CD4-positive, alpha-beta T cell treated with Interferon gamma for 1 hour (primary cell): ENCODE measurements around the gene RPN1.

Experiments
- DNase-seq: peaks from one replicate; pipeline ENCODE4 v3.0.0-alpha.2; 2020

The RPN1 gene

DNA sequence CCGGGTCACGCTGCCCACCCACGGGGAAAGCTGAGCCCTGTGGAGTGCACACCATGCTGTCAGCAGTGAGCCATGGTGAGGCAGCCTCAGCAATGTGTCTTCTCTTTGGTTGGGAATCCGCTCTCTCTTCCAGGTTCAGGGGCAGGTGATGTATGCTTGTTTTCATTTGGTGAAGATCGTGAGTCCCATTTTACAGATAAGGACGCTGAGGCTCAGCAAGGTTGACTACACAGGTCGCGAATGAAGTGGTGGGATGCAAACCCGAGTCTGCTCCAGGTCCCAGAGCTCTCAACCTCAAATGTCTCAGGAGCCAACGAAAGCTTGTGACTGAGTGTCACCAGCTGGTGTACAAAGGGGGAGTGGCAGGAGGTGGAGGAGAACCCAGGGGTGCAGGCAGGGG is 74.3 kb downstream of the RPN1 start:
- no peak for DNase-seq

DNA sequence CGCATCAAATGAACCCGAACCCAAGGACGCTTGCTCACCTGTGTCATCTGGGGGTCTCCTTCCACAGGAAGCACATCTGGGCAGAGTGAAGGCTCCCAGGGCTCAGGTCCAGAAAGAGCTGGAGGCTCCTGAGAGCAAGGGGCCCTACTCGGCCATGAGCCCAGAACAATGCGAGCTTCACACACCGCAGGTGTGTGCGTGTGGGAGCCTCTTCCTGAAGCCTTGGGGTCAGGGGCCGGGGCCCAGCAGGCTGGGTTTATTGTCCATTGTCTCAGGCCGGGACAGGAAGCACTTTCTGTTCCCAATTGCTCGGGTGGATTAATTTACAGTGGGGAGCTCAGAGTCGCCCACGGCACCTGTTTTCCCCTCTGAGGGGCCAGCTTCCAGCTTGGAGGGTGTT is 74.8 kb downstream of the RPN1 start:
- no peak for DNase-seq

DNA sequence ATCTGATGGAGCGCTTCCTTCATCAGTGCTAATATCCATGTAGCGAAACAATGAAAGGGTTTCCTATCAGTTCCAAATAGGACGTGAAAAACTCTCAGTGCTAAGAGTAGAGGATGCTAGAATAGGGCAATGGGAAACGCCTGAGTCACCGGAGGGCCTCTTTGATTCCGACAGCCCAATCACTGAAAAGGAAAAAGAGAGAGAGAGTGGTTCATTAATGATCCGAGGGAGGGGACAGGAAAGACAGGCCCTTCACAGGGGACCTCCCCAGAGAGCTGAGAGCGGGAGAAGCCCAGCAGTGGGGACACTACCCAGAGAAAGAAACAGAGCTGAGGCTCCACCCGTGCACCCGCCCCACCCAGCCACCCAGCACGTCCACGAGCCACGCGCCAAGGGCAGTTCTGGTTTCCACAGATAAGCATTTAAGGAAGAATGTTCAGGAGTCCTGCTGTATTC is 76.9 kb downstream of the RPN1 start:
- no peak for DNase-seq

DNA sequence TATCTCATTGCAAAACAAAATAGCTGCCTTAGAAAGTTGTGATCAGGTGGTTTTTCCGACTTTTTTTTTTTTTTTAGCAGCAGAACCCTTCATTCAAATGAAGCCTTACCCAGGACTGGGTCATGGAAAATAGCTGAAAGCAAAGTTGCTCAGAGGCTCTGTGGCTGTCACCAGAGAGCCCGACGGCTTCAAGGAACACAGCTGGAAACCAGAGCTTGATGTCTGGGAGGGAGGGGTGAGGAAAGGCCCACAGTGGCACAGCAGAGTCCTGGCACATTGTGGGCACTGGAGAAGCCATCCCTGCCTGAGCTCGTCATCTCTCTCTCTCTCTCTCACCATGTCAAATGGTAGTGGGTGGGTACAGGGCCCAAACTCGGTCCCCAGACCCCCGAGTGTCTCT is 77.5 kb downstream of the RPN1 start:
- DNase-seq, result no peak

DNA sequence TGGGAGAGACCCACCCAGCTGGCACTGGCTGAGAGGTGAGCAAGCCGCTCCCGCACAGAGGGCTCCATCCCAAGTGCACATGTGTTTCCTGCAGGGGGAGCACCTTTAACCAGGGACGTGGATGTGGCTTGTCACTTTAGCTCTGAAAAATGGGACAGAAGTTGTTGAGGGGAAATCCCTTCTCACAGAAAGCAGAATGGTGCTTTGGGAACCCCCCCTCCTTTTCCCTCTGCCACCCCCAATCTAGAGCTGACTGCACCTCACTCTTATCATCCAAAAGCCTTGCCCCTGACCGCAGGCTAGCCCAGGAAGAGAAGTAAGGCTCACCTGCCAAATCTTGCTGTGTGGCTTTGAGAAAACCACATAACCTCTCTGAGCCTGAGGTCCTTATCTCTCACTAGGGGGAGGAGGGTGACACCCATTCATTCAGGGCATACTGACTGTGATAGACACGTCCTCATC is 77.9 kb downstream of the RPN1 start:
- no peak for DNase-seq

DNA sequence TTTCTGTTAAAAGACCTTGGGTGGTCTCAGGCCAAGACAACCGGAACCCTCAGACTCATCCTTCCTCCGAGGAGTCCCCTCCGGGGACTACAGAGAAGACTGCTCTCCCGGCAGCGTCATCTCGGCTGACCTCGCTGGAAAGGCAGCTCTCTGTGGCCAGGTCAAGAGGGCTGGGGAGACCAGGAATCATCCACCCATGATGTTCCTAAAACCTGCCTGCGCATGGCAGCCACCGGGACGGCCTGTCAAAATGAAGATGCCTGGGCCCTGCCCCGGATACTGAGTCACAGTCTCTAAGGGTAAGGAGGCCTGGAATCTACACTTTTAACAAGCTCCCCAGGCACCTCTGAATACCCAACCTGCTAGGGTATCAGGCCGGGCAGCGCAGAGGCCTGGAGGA is 78.6 kb downstream of the RPN1 start:
- DNase-seq, result no peak
